Tongue (tissue), 3 donors: Measurements from ENCODE around the gene CDO1. TPM values are rescaled to one million over a fixed set of nuclear protein-coding genes. Genes with fewer than 3 reads are reported as not detected.

Experiments used
- DNase-seq: peaks from one replicate; pipeline ENCODE4 v3.0.0-alpha.2; 2015
- small RNA-seq: library from RNA; depleted of rRNA; stranded (forward); fragments of <200 nt; gene quantifications from one replicate; pipeline ENCODE3, GENCODE V24; 2014; ENCODE audit warnings: low replicate concordance
- total RNA-seq: library from RNA; depleted of rRNA; stranded (reverse); fragments of >200 nt; gene quantifications from one replicate; pipeline ENCODE4 v1.2.3, GENCODE V29; 2014

Gene CDO1
- total RNA-seq, 1 donor from 2014 or later, result 16.8 TPM

GRCh38 chr5:115785381-115786065 is 30.9 kb downstream of the CDO1 start:
- DNase-seq, result peak; percentile 29

DNA sequence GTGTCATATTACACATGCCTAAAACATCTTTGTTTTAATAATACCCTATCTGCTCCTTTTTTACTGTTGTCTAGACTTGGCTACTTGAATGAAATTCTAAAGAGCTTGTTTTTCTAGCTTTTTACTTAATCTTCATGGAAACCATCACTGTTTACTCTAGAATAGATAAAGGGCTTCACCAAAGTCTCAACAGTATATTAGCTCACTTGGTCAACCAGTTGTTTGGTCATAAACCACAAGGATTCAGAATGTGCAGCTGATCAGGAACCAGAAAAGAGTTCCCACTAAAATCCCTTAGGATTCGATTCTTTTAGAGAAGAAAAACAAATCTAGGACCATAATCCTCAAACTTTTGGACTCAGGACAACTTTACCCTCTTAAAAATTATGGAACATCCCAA is 38.0 kb downstream of the CDO1 start:
- DNase-seq, result no peak

DNA sequence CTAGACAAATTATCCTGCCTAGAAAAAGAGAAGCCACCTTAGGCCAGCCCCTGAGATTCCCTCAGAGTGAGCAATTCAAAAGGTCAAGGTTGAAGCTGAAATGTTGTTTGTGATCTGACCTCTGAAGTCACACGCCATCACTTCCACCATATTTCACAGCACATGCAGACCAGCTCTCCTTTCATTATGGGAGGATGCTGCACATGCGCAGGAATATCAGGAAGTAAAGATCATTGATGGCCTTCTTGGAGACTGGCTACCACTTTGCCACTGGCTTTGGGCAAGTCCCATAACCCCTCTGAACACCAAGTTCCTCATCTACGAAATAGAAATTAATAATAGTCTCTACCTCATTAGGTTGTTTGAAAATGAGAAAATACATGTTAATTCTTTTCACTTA is 39.5 kb downstream of the CDO1 start:
- DNase-seq, result no peak

DNA sequence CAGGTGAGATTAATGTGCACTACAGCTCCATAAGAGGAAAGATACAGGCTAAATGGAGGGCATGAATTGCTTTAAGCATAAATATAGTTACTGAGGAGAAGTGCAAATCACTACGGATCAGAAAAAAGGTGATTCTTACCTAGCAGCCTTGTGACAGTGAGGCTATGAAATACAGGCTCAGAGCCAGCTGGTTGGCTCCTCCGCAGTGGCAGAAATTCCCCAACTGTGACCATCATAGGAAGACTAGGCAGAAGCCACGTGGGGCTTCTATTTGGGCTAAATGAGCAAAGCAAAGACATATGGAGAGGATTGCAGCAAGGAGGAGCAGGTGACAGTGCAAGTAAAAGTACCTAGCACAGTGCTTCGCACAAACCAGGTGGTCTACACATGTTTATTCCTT is 40.5 kb downstream of the CDO1 start:
- no peak for DNase-seq

DNA sequence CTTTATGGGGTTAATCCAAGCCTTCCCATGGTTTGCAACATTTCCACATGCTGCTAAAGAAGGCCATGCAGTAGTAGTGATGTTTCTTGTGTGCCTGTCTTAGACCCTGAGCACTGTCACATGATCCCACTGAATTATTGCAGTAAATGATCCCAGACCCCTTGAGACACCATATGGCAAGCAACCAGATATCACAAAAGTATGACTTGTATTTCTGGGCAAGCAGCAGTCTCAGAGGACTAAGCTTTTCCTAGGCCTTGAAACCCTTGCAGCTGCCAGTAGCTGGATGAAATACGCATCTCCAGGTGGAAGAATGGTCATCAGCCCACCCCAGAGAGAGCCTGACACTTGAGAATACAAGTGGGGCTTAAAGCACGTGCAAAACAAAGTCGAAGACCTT is 41.8 kb downstream of the CDO1 start:
- DNase-seq, result peak; percentile 96

DNA sequence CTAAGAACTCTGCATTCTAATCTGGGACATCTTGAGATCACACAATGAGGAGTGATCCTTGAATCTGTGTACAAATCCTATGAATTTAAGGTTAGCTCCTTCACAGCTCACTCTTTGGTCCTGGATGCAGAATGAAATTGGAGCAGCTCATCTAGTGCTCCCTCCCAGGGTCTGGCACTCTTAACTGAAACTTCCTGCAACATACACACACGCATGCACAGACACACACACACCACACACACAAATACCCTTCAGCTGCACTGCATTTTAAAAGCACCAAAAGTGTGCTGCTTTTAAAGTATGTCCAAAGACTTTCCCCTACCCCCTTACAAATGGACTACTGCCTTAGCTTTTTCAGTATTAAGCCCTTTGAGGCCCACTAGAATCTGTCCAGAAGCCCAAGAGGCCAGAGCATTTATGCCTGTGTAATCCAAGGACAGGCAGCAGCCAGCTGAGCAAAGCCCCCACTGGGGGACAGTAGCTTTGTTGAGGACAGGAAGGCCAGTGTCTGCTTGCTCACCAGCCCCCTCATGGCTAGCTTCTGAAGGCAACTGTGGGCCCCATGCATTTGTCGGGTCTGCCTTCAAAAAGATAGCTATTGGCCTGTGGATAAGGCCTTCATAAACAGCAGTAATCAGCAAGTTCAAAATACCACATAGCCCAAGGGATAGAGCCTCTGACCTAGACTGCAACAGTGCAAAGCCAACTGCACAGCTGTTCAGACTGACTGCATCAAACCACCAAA is 43.6 kb downstream of the CDO1 start:
- peak; percentile 52 for DNase-seq

DNA sequence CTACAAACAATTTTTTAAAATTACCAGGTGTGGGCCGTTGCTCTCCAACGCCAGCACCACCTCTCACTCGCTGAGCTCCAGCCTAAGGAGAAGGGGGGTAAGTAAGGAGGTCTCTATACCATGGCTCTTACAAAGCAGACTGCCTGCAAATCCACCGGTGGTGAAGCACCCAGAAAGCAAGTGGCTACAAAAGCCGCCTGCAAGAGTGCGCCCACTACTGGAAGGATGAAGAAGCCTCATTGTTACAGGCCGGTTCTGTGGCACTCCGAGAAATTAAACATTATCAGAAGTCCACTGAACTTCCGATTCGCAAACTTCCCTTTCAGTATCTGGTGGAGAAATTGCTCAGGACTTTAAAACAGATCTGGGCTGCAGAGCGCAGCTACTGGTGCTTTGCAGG is 46.0 kb downstream of the CDO1 start:
- no peak for DNase-seq

DNA sequence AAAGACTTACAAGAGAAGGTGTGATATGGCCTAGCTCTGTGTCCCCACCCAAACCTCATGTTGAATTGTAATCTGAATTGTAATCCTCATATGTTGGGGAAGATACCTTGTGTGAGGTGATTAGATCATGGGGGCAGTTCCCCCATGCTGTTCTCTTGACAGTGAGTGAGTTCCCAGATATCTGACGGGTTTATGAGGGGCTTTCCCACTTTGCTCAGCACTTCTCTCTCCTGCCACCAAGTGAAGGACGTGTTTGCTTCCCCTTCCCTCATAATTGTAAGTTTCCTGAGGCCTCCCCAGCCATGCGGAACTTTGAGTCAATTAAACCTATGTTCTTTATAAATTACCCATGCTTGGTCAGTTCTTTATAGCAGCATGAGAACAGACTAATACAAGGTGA is 49.0 kb downstream of the CDO1 start:
- no peak for DNase-seq

DNA sequence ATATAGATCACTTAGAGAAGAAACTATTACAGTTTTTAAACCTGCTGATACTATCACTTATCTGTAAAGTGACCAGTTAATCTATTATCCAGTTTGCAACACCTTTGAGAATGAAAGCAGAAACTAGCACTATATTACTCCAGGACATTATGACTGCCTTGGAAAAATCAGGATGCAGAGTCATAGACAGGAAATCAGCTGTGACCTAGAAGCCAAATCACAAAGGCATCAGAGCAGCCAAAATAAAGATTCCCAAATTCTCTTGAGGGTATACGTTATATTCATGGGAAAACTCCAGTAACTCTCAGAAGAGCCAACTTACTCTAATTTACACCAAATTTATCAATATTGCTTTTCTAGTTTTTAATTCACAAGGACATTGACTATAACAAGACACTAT is 49.9 kb downstream of the CDO1 start:
- DNase-seq, result no peak

GRCh38 chr5:115758356-115758755 is 58.1 kb downstream of the CDO1 start:
- DNase-seq, result no peak

DNA sequence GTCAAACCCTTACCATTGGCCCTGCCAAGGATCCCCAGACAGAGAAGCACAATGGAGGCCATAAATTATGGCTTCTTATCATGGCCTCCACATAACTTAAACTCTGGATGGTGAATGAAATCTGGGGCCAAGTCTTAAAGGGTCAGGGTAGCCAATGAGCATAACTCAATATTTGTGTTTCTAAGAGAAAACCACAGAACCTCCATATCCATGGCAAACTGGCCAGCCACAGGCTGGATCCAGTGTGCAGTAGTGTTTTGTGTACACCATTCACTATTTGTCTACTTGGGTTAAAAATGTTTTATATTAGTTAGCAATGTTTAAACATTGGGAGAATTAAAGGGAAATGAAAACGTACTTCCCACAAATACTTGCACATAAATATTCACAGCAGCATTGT is 60.8 kb downstream of the CDO1 start:
- DNase-seq, result no peak

Small RNA genes within 50 kb of the gene (small RNA-seq; reads per million reads assigned to genes)
- gene RNU2-49P, result 0.16 reads per million, percentile 9 among the genes with 10 or more reads in this experiment

Other genes with a start within 250 kb of the CDO1 start
- 4.0 TPM for gene TICAM2, start 214.2 kb downstream of the CDO1 start, total RNA-seq
- 107 TPM for gene TMED7, start 190.6 kb downstream of the CDO1 start, total RNA-seq
- gene ATG12, start 24.9 kb upstream of the CDO1 start, total RNA-seq, result 46.6 TPM
- gene AP3S1, start 25.3 kb upstream of the CDO1 start, total RNA-seq, result 52.5 TPM
- 2.1 TPM for gene LVRN, start 145.8 kb upstream of the CDO1 start, total RNA-seq
- not detected for gene ARL14EPL, start 215.8 kb upstream of the CDO1 start, total RNA-seq